ENCODE data around the gene KDM5A. TPM values are rescaled to one million over a fixed set of nuclear protein-coding genes. Genes with fewer than 3 reads are reported as not detected.
"Not testable (repeated sequence)": the region's sequence is repeated elsewhere in the genome, so short reads cannot be mapped to it uniquely, and the experiment has no call there.

Gene KDM5A
- total RNA-seq, 1 donor: 71.4 TPM

GRCh38 chr12:242496-242895 is 146.6 kb downstream of the KDM5A start:
- no peak for DNase-seq (ENCODE audit: low read depth in 2 of 3, low spot score in 2 of 3)

DNA sequence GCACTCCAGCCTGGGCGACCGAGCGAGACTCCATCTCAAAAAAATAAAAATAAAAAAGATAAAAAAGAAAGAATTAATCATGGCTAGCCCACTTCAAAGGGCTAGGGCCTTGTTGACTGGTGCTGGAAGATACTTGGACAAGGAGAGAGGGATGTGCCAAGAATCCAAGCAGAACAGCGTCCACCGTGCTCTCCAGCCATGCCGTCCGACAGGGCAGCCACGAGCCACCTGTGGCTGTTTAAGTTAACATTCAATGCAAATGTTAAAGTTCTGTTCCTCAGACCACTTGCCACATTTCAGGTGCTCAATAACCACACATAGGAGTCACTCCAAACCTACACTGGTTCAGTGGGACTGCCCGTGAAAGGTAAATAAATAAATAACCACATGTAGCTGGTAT is 147.9 kb downstream of the KDM5A start:
- DNase-seq (ENCODE audit: low read depth in 2 of 3, low spot score in 2 of 3): no peak

DNA sequence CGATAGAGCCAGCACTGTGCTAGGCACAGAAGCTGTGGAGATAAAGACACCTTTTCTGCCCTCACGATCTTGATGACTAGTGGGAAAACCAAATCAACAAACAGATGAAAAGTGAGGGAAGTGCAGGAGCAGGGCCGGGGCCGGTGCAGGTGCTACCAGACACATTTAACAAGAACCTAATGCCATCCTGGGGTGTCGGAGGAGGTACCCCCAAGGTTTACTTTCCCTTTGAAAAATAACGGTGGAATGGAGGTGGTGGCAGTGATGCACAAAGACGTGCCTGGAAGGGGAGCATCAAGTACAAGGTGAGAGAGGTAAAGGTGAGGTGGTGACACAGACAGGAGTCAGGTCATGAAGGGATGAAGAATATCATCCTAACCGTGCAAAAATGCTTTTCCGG is 148.6 kb downstream of the KDM5A start:
- no peak for DNase-seq (ENCODE audit: low read depth in 2 of 3, low spot score in 2 of 3)

DNA sequence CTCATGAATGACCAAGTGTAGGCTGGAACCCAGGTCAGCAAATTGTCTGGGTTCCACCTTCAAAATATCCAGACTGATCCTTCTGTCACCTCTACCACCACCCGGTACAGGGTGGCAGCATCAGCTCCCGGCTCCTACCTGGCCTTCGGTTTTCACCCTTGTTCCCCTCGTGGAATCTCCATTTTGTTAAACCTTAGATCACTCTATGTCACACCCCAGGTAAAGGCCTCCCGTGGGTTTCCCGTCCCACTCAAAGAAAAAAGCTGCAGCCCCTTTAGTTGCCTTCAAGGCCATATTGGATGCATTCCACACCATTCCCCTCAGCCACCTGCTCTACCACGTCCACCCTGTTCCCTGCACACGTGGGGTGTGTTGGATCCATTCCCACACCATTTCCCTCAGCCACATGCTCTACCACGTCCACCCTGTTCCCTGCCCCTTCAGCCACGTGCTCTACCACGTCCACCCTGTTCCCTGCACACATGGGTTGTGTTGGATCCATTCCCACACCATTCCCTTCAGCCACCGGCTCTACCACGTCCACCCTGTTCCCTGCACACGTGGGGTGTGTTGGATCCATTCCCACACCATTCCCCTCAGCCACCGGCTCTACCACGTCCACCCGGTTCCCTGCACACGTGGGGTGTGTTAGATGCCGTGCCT is 150.3 kb downstream of the KDM5A start:
- no peak for DNase-seq (ENCODE audit: low read depth in 2 of 3, low spot score in 2 of 3)

GRCh38 chr12:238116-238515 is 151.0 kb downstream of the KDM5A start:
- DNase-seq (ENCODE audit: low read depth in 2 of 3, low spot score in 2 of 3): no peak

- DNase-seq (ENCODE audit: low read depth in 2 of 3, low spot score in 2 of 3): no peak
These were observed 151.9 kb downstream of the KDM5A start for GRCh38 chr12:237026-237815.

GRCh38 chr12:236445-236844 is 152.7 kb downstream of the KDM5A start:
- DNase-seq (ENCODE audit: low read depth in 2 of 3, low spot score in 2 of 3): no peak

GRCh38 chr12:235967-236366 is 153.2 kb downstream of the KDM5A start:
- not testable (repeated sequence) for DNase-seq (ENCODE audit: low read depth in 2 of 3, low spot score in 2 of 3)

DNA sequence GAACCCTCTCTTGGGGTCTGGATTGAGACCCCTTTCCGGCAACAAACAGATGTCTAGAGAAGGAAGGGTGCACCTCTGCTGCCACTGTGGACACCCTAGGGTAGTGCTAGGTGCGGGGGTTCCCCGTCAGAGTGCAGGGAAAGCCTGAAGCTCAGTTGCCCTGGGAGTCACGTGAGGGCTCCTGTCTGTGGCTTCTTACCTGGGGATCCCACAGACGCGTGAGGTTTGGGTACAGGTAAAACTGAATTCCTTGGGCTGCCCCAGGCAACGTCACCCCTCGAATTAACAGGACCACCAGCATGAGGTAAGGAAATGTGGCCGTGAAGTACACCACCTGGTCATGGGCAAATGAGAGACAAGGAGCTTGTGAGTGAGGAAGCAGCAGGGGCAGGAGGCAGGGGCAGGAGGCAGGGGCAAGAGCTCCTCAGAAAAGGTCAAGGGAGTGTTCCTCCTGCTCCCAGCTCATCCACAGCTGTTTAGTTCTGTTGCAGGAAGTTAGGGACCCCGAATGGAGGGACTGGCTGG is 154.2 kb downstream of the KDM5A start:
- no peak for DNase-seq (ENCODE audit: low read depth in 2 of 3, low spot score in 2 of 3)

- DNase-seq (ENCODE audit: low read depth in 2 of 3, low spot score in 2 of 3): no peak
These were observed 155.1 kb downstream of the KDM5A start for GRCh38 chr12:234019-234418.

- no peak for DNase-seq (ENCODE audit: low read depth in 2 of 3, low spot score in 2 of 3)
These were observed 155.5 kb downstream of the KDM5A start for GRCh38 chr12:233615-233968.

- DNase-seq (ENCODE audit: low read depth in 2 of 3, low spot score in 2 of 3): no peak
These were observed 156.1 kb downstream of the KDM5A start for GRCh38 chr12:232731-233614.

DNA sequence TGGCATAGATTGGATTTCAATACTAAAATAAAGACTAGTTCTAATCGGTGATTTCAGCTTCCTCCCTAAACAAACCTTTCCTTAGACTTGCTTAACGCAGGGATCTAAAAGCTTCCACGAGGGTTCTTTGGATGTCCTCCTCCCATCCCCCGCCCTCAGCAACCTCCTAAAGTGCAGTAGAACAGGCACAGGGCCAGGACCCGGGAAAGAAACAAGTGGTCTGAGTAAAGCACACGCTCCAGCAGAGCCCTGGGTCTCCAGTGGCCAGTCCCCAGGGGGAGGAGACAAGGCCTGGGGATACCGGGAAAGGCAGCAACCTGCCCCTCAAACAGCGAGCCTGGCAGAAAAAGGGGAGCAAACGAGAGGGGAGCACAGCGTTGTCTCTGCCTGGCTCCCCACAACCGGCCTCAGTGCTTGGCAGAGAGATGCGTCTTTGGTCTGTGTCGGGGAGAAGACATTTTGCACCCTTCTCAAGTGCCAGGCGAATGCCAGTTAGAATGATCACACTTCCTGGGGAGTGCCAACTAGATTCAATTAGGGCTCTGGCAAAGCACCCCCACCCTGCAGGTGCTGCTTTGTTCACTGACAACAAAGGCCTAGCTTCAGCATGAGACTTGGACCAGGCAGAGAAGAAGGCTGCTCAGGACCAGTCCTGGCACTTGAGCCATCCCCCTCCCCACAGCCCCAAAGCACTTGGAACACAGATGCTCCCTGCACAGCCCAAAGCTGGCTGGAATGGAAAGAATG is 158.0 kb downstream of the KDM5A start:
- no peak for DNase-seq (ENCODE audit: low read depth in 2 of 3, low spot score in 2 of 3)

Other genes starting within 250 kb of the KDM5A start
- not detected for gene SLC6A12, start 175.2 kb downstream of the KDM5A start, total RNA-seq
- 0.27 TPM for gene SLC6A13, start 126.5 kb downstream of the KDM5A start, total RNA-seq
- 4.6 TPM for gene CCDC77, start 12.3 kb upstream of the KDM5A start, total RNA-seq
- under 0.01 TPM for gene B4GALNT3, start 70.6 kb upstream of the KDM5A start, total RNA-seq